Hematopoietic multipotent progenitor cell treated with erythropoietin and hydrocortisone succinate and interleukin-3 and kit ligand, for 4 days (in vitro differentiated cells): ENCODE data around the gene AMZ2.
A peak's percentile ranks its signal among the peaks of the same experiment; 100 is the strongest.

Experiments
- DNase-seq: peaks from one replicate; pipeline ENCODE4 v3.0.0-alpha.2; 2015

The AMZ2 gene

GRCh38 chr17:68291836-68292688 is 44.2 kb downstream of the AMZ2 start:
- DNase-seq: peak; percentile 91

GRCh38 chr17:68292689-68293040 is 44.8 kb downstream of the AMZ2 start:
- DNase-seq: no peak

- no peak for DNase-seq
Observed at GRCh38 chr17:68293490-68294195, 45.8 kb downstream of the AMZ2 start.

- DNase-seq: no peak
Observed at GRCh38 chr17:68294196-68294555, 46.3 kb downstream of the AMZ2 start.

- no peak for DNase-seq
Observed at GRCh38 chr17:68294617-68295016, 46.8 kb downstream of the AMZ2 start.

- no peak for DNase-seq
Observed at GRCh38 chr17:68295086-68295485, 47.2 kb downstream of the AMZ2 start.

GRCh38 chr17:68296217-68297191 is 48.7 kb downstream of the AMZ2 start:
- DNase-seq: peak; percentile 54

- peak; percentile 38 for DNase-seq
Observed at GRCh38 chr17:68297195-68297594, 49.4 kb downstream of the AMZ2 start.

GRCh38 chr17:68298601-68299000 is 50.8 kb downstream of the AMZ2 start:
- DNase-seq: peak; percentile 18

GRCh38 chr17:68299817-68300216 is 52.0 kb downstream of the AMZ2 start:
- no peak for DNase-seq

GRCh38 chr17:68301438-68301959 is 53.7 kb downstream of the AMZ2 start:
- DNase-seq: no peak

GRCh38 chr17:68302066-68302564 is 54.3 kb downstream of the AMZ2 start:
- no peak for DNase-seq

- DNase-seq: no peak
Observed at GRCh38 chr17:68302666-68303065, 54.8 kb downstream of the AMZ2 start.

- no peak for DNase-seq
Observed at GRCh38 chr17:68304706-68305105, 56.9 kb downstream of the AMZ2 start.

- DNase-seq: no peak
Observed at GRCh38 chr17:68305142-68305541, 57.3 kb downstream of the AMZ2 start.
